8988T (cell line): ENCODE data around the gene INVS.
"Not testable (repeated sequence)": the region's sequence is repeated elsewhere in the genome, so short reads cannot be mapped to it uniquely, and the experiment has no call there.

ENCODE experiments used
- DNase-seq: peaks from one replicate; pipeline ENCODE4 v3.0.0; 2011

INVS gene

DNA sequence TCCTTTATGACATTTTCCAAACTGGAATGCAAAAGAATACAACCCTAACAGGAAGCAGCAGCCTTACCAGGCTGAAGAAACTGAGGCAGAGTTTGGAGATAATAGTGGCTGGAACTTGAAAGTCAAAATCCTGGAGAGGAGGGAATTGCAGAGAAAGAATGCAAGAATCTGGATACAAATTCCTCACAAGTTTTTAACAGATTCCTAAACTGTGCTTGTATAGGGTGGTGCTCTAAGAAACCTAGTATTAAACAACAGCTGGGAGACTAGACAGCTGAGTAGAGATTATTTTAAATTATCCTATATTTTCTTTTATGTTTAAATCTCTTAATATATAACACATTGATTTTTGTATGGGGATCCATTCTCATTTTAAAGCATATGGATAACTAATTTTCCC lies 30.7 kb downstream of the INVS start:
- DNase-seq = no peak

DNA sequence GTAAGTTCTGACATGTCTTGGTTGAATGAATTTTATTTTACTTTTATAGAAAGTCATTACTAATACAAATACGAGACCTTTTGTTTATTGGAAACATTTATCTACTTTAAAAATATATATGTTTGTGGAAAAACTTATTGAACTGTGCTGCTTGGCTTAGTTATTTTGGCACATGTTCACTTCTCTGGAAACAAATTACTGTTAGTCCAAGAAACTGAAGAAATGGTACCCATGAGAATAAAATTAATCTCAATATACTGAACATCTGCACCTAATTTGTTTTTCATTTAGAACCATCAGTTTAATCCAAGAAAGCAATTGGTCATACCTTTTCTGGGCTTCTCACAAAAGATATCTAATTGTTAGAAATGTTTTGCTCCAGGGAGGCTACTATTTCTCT lies 32.2 kb downstream of the INVS start:
- DNase-seq = no peak

DNA sequence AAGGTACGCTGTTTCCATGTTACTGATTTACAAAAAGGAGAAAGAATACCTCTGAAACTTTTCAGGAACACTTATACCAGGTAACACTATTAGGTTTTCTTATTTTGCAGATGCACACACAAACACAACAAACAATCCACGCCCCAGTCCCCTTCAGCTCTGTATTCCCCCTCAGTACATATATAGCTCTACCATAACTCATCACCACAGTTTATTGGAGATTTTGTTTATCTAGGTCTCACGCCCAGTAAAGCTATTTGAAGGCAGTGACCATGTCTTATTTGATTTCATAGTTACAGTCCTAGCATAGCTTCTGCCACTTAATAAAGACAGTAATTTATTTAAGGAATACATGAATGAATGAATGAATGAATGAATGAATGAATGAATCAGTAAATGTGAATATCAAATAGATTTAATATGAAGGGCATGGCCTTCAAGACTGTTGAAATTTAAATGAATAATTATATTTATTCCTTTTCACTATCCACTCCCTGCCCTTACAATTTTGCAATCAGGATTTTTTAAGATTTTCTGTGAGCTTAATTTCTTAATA lies 32.9 kb downstream of the INVS start:
- no peak for DNase-seq

DNA sequence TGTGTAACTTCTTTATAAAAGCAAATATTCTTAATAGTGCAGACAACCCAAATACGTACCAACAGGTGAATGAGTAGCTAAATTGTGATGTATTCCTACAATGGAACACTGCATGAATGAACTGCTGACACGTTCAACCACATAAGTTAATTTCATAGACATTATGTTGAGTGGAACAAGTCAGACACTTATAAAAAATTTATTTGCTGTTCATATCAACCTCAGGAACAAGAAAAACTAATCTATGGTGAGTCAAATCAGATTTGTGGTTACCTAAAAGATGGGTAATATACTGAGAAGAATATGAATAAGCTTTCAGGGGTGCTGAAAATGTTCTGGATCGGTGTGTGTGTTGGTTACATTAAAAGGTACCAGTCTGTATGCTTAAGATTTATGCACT lies 35.7 kb downstream of the INVS start:
- DNase-seq = no peak

DNA sequence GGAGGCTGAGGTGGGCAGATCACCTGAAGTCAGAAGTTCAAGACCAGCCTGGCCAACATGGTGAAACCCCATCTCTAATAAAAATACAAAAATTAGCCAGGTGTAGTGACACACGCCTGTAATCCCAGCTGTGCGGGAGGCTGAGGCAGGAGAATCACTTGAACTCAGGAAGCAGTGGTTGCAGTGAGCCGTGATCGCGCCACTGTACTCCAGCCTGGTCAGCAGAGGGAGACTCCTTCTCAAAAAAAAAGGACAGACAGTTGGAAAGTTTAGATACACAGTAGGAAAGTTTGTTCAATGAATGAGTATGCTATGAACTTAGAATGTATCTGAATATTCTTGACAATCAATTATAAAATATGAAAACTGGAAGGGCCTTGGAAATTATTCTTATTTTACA lies 37.8 kb downstream of the INVS start:
- DNase-seq = not testable (repeated sequence)

DNA sequence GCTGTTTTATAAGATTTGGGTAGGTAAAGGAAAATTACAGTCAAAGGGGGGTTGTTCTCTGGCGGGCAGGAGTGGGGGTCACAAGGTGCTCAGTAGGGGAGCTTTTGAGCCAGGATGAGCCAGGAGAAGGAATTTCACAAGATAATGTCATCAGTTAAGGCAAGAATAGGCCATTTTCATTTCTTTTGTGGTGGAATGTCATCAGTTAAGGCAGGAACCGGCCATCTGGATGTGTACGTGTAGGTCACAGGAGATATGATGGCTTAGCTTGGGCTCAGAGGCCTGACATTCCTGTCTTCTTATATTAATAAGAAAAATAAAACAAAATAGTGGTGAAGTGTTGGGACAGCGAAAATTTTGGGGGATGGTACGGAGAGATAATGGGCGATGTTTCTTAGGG lies 41.3 kb downstream of the INVS start:
- DNase-seq = not testable (repeated sequence)

DNA sequence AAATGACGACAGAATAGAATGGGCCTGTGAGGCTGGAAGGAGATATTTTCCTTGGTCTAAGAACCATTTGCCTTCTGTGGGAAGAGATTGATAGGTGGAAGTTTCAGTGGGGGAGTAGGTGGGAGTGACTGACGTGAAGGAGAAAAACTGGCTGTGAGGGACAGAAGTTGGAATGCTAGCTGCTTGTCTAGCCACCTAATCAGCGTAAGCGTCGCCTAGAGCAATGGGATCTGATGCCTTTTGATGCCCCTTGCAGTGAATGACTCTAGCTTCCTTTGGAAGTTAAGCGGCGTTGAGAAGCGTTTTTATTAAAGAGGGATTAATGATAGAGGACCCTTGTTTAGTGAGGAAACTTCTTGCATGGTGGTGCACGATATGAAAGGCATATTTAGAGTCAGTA lies 42.8 kb downstream of the INVS start:
- not testable (repeated sequence) for DNase-seq

DNA sequence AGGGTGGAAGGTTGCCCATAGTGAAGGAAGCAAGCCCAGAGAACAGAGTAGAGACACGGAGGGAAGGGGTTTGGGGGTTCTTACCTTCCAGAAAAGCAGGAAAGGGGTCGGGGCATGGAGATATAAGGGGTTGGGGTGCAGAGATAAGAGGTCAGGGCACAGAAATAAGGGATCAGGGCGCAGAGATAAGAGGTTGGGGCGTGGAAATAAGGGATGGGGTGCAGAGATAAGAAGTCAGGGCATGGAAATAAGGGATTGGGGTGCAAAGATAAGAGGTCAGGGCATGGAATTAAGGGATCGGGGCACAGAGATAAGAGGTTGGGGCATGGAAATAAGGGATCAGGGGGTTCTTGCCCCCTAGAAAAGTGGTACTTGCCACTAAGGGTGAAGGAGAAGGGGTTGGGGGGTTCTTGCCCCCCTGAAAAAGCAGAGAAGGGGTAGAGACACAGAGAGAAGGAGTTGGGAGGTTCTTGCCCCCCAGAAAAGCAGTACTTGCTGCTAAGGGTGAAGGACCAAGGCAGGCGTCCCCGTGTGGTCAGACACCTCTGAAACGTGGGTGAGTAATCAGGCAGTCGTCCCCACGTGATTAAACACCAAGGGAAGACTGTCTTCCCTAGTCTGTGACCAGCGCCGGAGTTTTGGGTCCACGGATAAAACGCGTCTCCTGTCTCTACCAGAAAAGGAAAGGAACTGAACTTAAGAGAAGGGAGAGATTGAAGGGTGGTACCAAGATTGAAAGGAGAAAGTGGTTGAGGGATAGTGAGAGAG lies 46.3 kb downstream of the INVS start:
- DNase-seq = not testable (repeated sequence)

DNA sequence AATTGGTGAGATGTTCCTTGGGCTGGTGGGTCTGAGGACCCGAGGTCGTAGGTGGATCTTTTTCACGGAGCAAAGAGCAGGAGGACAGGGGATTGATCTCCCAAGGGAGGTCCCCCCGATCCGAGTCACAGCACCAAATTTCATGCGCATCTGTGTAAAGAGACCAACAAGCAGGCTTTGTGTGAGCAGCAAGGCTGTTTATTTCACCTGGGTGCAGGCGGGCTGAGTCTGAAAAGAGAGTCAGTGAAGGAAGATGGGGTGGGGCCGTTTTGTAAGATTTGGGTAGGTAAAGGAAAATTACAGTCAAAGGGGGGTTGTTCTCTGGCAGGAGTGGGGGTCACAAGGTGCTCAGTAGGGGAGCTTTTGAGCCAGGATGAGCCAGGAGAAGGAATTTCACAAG lies 46.9 kb downstream of the INVS start:
- DNase-seq = not testable (repeated sequence)

DNA sequence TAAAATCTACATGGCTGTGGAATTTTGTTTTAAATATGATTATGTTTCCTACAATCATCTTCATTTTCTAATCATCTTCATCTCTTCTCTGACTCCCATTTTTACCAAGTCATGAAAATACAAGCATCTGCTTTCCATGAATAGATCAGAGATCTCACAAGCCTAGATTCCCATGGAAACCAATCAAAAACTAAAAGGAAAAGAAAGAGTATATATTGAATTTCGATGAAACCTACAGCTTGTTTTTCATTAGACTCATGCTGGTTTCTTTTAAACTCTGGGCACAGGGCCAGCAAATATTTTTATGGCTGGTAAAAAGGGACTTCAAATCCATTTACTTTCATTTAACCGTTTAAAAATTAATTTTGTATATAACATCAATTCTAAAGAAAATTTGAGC lies 51.2 kb downstream of the INVS start:
- no peak for DNase-seq

DNA sequence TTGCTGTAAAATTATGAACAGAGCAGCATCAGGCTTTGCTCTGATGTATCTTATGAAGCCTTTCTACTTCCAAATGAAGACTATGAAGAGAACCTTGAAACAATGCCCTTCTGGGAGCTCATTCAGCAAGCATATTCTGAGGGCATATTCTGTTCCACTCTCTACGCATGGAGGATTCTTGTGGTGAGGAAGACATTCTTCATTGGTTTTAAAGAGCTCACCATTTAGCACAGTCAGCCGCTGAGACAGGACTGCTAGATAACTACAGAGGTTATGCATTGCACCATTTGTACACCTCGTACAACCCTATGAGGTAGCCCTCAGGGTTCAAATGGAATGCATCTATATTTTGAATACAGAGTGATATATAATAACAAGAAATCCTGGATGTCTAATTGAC lies 61.0 kb downstream of the INVS start:
- no peak for DNase-seq

DNA sequence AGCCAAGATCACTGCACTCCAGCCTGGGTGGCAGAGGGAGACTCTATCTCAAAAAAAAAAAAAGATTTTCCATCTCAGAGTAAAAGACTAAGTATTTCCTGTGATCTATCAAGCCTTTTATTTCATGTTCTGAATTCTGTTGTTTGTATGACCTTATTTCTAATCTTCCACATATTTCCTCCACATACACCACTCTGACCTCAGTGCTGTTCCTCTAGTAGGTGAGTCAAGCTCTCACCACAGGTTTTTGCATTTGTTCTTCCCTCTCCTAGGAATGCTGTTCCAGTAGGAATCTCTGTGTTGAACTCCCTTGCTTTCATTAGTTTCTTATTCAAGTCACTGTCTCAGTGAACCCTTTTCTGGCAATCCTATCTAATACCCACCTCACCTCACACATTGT lies 68.1 kb downstream of the INVS start:
- no peak for DNase-seq

DNA sequence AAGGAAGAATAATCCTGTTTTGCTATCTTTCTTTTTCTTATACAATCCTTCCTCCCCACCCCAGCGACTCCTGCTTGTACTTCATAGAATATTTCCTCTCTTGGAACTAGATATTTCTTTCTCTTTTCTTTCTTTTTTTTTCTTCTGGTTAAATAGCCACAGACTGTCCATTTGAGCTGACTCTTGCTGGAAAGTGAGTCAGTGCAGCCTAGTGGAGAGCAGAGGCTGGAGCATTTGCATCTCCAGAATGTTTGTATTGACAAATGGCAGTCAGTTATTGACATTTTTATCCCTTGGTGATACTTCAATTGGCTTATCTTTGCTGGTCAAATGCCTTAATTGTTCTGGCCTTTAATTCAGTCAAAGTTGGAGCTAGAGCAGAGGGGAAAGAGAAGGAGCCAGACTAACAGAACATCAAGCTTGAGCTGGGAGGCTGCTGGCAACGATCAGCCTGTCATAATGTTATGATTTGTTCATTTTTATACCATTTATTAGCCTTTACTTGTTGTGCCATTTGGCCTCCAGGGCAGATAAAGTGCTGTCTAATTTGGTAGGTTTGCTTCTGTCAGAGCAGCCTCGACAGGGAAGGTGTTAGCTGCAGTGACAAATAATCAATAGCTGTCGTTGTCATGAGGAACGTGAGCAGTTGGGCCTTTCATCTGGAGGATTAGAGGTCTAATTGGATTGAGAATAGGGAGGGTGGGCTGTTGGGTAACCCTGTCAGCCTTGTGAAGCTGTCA lies 69.0 kb downstream of the INVS start:
- no peak for DNase-seq

DNA sequence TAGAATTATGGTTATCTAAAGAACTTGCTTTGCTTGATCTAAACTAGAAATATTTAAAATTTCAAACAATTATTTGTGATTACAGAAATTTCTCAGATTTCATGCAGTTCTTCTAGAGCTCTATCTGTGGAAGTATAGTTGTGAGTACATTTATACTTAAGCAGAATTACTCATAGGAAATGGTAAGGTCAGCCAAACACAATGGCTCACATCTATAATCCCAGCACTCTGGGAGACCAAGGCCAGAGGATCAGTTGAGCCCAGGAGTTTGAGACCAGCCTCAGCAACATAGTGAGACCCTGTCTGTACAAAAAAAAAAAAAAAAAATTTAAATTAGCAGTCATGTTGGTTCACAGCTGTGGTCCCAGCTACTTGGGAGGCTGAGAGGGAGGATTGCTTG lies 71.0 kb downstream of the INVS start:
- DNase-seq = no peak

DNA sequence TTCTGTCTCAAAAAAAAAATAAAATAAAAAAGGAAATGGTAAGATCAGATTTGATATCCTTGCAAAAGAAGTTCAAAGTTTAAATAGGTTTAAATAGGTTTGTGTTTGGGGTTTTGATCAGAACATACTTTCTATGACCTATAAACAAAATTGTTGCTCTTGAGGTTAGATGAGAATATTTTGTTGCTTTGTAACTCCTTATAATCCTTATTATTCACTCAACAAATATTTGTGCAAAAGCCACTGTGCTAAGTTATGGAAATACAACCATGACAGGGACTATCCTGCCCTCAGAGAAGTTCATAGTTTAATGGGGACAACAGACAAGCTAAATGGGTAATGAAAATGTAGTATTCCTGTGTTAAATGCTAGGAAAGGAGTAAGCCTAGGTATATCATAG lies 71.5 kb downstream of the INVS start:
- no peak for DNase-seq

DNA sequence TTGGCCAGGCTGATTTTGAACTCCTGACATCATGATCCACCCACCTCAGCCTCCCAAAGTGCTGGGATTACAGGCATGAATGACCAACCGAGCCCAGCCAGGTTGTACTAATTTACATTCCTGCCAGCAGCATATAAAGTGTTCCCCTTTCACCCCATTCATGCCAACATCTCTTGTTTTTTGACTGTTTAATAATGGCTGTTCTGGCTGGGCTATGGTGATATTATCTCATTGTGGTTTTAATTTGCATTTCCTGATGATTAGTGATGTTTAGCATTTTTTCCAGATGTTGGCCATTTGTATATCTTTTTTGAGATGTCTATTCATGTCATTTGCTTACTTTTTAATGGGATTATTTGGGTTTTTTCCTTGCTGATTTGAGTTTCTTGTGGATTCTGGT lies 87.3 kb downstream of the INVS start:
- no peak for DNase-seq

DNA sequence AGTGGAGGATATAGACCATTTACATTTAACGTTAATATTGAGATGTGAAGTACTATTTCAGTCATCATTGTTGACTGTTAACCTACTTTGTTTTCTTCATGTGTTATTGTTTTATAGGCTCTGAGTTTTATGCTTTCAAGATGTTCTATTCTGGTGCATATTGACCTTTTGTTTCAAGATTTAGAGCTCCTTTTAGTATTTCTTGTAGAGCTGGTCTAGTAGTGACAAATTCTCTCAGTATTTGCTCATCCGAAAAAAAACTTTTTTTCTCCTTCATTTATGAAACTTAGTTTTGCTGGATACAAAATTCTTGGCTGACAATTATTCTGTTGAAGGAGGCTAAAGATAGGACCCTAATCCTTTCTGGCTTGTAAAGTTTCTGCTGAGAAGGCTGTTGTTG lies 91.3 kb downstream of the INVS start:
- no peak for DNase-seq

DNA sequence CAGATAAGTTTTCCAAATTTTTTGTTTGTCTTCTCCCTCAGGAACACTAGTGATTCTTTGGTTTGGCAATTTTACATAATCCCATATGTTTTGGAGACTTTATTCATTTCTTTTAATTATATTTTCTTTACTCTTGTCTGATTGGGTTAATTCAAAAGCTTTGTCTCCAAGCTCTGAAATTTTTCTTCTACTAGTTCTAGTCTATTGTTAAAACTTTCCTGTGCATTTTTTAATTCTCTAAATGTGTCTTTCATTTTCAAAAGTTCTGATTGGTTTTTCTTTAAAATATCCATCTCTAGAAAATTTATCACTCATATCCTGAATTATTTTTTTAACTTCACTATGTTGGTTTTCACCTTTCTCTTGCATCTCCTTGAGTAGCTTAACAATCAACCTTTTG lies 92.2 kb downstream of the INVS start:
- DNase-seq = no peak

DNA sequence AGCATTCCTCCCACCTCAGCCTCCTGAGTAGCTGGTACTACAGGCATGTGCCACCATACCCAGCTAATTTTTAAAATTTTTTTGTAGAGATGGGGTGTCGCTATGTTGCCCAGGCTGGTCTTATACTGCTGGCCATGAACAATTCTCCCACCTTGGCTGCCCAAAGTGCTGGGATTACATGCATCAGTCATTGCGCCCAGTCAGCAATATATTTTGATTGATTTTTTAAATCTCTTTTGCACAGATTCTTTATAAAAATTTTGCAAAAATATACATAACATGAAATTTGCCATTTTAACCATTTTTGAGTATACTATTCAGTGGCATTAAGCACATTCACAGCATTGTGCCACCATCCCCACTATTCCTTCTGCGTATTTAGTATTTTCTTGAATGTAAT lies 94.0 kb downstream of the INVS start:
- no peak for DNase-seq

DNA sequence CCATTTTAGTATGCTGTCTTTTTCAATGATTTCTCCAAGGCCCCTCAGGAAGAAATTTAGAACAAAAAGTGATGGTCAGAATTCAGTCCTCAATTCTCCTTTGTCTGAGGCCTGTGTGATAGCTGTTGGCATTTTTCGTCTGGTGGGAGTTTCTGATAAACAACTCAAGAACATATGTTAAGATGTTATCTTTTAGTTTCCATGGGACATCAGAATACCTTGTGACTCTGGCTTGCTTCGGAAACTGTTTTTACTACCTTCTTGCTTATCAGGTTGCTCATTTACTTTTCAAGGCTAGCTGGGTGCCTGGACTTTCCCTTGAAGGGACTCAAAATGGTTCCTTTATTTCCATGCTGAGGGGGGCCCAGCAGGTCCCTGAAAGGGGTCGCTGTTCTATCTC lies 97.2 kb downstream of the INVS start:
- DNase-seq = no peak

DNA sequence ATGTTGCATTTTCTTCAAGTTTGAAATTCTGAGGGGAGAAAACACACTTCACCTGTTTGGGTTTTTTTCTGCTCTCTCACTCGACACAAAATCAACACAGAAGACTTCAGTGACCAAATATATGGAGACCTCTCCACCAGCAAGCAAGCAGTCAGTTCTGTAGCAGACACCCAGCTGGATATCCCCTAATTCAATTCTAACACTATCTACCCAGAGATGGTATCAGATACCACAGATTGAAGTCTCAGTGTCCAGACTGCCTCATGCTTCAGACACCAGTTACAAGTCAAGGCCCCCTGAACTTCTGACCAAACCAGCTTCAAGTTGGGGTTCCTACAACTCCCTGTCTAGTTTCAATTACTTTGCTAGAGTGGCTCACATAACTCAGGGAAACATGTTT lies 97.8 kb downstream of the INVS start:
- DNase-seq = no peak

DNA sequence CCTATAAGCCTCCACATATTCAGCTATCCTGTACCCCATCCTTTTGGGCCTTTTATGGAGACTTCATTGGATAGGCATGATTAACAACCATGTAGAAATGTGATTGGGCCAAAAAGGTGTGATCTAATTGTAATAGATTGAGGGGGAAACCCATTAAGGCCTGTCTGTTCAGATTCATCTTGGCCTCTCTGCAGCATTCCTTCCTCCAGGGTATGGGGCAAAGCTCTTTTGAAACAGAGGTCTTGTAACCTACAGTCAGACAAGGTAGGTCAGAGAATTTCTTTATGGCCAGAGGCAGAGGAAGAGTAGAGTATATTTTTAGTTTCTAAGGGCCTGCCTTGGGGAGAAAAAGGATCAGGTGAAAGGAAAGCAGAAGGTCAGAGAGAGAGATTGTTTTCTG lies 98.5 kb downstream of the INVS start:
- no peak for DNase-seq

DNA sequence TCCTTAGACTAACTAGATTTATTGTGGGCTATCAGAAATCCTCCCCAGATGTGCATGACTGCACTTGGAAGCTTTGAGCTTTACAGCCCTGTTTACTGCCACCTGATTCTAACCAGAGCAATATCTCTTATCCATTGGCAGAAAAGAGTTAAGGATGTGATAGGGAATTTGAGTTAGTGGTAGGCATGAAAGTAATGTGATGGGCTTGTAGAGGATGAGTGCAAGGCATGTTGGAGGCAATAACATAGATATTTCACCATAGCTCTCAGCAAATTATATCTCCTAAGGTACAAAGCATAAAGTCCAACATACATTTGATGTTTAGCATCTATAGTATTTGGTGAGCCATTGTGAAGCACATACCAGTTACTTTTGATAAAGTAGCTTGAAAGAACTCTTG lies 103.8 kb downstream of the INVS start:
- no peak for DNase-seq

DNA sequence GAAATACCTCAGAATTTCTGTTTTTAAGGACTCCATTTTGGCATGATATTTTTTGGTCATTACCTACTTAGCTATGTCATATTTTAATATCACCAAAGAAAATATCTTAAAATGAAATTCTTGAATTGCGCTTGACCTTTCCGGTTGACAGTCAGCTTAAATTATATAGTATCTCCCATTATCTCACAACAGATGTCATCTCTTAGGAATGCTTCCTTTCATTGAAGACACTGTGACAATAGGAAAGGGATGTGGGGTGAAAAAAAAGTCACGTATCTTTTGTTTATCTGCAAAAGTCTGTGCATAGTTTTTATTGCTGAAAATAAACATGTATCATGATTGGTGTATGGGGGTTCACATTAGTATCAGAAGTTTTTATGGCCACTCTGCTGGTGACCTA lies 105.8 kb downstream of the INVS start:
- no peak for DNase-seq

DNA sequence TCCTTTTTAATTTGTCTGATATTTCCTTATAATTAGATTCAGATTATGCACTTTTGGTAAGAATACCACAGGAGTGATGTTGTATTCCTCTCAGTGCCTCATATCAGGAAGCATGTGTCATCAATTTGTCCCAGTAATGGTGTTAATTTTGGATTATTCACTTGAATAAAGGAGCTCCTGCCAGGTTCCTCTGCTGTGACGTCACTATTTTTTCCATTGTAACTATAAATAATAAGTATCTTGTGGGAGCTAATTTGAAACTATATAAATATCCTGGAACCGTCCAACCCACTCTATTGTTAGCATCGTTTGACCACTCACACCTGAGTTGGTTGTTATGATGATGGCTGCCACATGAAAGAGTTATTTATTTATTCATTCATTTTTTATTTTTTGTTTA lies 107.9 kb downstream of the INVS start:
- DNase-seq = no peak
